ENCODE data around the gene CDH4.

The CDH4 gene

DNA sequence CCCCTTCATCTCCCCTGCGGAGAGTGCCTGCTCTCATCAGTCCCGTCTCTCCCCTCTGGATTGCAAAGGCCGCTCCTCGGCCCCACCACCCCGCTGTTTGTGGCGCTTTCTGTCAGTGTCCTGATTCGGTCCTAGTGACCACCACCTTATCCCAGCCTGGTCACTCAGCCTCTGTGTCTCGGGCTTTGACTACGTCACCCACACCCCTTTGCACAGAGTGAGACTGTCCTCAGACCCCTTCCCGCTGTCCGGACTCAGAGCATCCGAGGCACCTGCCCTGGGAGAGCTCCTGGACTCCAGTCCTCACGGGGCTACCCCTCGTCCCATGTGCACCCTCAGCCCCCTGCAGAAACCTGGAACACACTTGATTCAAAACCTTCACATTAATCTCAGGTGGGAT is 433.4 kb downstream of the CDH4 start:
- no peak overlapping the region for H3K9ac ChIP-seq (ENCODE audit: low read depth, low read length)
- H3K4me1 ChIP-seq (ENCODE audit: control insufficient read depth, insufficient read depth, low read length) = no peaks in the 10 kb centered on the region
- no peaks in the 10 kb centered on the region for H3K9me3 ChIP-seq (ENCODE audit: control insufficient read depth, insufficient read depth, low read length)
- no peak overlapping the region for H3K27ac ChIP-seq (ENCODE audit: low read depth, low read length)
- peaks cover 10% of the 10 kb centered on the region for H3K27me3 ChIP-seq (ENCODE audit: control insufficient read depth, insufficient read depth, low read length)
- H3K36me3 ChIP-seq (ENCODE audit: control insufficient read depth, insufficient read depth, low read length) = no peaks in the 10 kb centered on the region
- H3K4me3 ChIP-seq (ENCODE audit: low read depth, low read length) = no peak overlapping the region

DNA sequence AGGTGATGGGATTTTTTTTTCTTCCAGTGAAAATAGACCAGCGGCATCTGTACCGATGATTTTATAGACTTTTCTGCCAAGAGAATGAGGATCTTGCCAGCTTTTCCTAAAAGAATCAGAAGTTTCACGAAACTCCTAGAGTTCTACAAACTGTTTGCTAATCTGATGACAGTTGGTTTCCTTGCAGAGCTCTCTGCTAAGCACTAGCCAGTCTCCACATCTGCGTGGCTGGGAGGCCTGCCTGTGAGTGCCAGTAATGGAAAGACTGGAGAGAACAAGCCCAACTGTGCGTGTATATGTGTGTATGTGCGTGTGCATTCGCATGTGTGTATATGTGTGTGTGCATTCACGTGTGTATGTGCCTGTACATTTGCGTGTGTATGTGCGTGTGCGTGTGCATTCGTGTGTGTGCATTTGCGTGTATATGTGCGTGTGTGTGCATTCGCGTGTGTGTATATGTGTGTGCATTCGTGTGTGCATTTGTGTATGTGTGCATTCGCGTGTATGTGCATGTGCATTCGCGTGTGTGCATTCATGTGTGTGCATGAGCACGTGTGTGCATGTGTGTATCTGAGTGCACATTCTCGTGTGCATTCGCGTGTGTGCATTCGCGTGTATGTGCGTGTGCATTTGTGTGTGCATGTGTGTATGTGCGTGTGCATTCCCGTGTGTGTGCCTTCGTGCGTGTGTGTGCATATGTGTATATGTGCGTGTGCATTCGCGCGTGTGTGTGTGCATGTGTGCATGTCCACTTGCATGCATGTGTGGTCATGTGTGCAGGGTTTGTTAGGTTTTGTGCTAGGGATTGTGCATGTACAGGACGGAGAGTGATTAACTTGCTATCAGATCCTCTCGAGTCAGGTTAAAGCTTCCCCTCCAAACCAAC is 434.2 kb downstream of the CDH4 start:
- H3K27ac ChIP-seq (ENCODE audit: low read depth, low read length) = no peak overlapping the region
- no peaks in the 10 kb centered on the region for H3K9me3 ChIP-seq (ENCODE audit: control insufficient read depth, insufficient read depth, low read length)
- peaks cover 10% of the 10 kb centered on the region for H3K27me3 ChIP-seq (ENCODE audit: control insufficient read depth, insufficient read depth, low read length)
- no peak overlapping the region for H3K9ac ChIP-seq (ENCODE audit: low read depth, low read length)
- H3K4me3 ChIP-seq (ENCODE audit: low read depth, low read length) = no peak overlapping the region
- no peaks in the 10 kb centered on the region for H3K36me3 ChIP-seq (ENCODE audit: control insufficient read depth, insufficient read depth, low read length)
- no peaks in the 10 kb centered on the region for H3K4me1 ChIP-seq (ENCODE audit: control insufficient read depth, insufficient read depth, low read length)

DNA sequence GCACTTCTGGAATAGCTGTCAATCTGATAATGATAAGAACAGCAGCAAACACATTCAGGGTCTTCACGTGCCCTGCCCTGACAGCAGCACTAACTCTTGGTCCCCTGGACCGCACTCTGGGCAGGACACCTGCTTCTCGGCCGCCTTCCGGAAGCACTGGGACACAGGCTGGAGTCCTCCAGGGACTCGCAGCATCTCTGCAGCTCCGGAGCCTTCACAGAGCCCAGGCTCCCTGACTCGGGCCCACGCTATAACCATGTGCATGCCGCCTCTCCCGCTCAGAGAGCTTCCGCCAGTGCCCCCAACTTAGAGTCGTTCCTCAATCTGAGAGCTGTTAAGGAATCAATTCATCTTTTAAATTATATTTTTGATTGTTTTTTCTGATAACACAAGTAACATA is 436.4 kb downstream of the CDH4 start:
- Histone ChIP-seq H3K4me3 (ENCODE audit: low read depth, low read length) (no peak overlapping the region), H3K36me3 (ENCODE audit: control insufficient read depth, insufficient read depth, low read length) (no peaks in the 10 kb centered on the region), H3K9ac (ENCODE audit: low read depth, low read length) (no peak overlapping the region), H3K4me1 (ENCODE audit: control insufficient read depth, insufficient read depth, low read length) (no peaks in the 10 kb centered on the region), H3K27me3 (ENCODE audit: control insufficient read depth, insufficient read depth, low read length) (0 out of 2 replicates have a peak, but pooled peaks cover 7% of the 10 kb centered on the region), H3K27ac (ENCODE audit: low read depth, low read length) (no peak overlapping the region), H3K9me3 (ENCODE audit: control insufficient read depth, insufficient read depth, low read length) (no peaks in the 10 kb centered on the region)

DNA sequence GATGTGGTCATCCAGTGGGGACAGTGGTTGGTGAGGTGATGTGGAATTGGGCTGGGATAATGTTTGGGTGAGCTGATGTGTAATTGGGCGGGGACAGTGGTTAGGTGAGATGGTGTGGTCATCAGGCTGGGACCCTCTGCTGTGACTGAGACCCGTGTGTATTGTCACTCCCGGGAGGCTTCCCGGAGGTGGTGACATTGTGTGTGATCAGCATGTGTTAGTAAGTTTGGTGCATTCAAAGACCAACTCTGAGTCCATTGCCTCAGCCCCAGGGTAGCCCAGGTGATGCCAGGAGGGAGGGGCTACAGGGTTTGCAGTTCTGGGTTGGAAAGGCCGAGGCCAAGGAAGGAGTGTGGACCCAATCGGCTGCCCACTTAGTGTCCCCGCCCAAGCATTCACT is 438.1 kb downstream of the CDH4 start:
- Histone ChIP-seq H3K9me3 (ENCODE audit: control insufficient read depth, insufficient read depth, low read length) (no peaks in the 10 kb centered on the region), H3K9ac (ENCODE audit: low read depth, low read length) (no peak overlapping the region), H3K27me3 (ENCODE audit: control insufficient read depth, insufficient read depth, low read length) (0 out of 2 replicates have a peak, but pooled peaks cover under 1% of the 10 kb centered on the region), H3K27ac (ENCODE audit: low read depth, low read length) (no peak overlapping the region), H3K36me3 (ENCODE audit: control insufficient read depth, insufficient read depth, low read length) (no peaks in the 10 kb centered on the region), H3K4me1 (ENCODE audit: control insufficient read depth, insufficient read depth, low read length) (no peaks in the 10 kb centered on the region), H3K4me3 (ENCODE audit: low read depth, low read length) (no peak overlapping the region)

DNA sequence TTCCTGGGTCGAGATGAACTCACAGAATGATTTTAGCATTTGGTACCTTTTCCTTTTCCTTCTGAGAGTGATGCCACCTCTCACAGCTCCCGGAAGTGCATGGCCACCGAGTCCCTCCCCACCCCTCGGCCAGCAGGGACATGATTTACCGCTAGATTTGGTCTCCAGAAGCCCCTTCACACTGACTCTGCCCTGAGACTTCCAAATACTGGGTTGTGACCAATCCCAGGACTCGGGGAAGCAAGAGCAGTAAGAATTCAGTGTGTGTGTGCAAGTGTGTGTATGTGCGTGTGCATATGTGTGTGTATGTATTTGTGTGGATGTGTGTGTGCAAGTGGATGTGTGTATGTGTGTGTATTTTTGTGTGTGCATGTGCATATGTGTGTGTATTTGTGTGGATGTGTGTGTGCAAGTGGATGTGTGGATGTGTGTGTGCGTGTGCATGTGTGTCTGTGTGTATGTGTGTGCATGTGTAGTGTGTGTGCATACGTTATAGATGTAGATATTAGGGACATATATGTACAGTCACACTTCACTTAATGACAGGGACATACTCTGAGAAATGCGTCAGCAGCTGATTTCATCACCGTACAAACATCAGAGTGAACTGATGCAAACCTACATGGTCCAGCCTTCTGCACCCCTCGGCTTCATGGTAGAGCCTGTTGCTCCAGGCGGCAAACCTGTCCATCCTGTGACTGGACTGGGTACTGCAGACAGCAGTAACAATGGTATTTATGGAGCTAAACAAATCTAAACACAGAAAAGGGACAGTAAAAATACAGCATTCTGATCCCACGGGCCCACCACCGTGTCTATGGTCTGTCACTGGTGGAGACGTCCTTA is 439.2 kb downstream of the CDH4 start:
- H3K36me3 ChIP-seq (ENCODE audit: control insufficient read depth, insufficient read depth, low read length) = no peaks in the 10 kb centered on the region
- no peaks in the 10 kb centered on the region for H3K4me1 ChIP-seq (ENCODE audit: control insufficient read depth, insufficient read depth, low read length)

GRCh38 chr20:61691978-61692377 is 439.9 kb downstream of the CDH4 start:
- no peaks in the 10 kb centered on the region for H3K27me3 ChIP-seq (ENCODE audit: control insufficient read depth, insufficient read depth, low read length)
- H3K4me3 ChIP-seq (ENCODE audit: low read depth, low read length) = no peak overlapping the region
- H3K27ac ChIP-seq (ENCODE audit: low read depth, low read length) = no peak overlapping the region
- H3K4me1 ChIP-seq (ENCODE audit: control insufficient read depth, insufficient read depth, low read length) = no peaks in the 10 kb centered on the region
- no peaks in the 10 kb centered on the region for H3K9me3 ChIP-seq (ENCODE audit: control insufficient read depth, insufficient read depth, low read length)
- H3K36me3 ChIP-seq (ENCODE audit: control insufficient read depth, insufficient read depth, low read length) = no peaks in the 10 kb centered on the region
- H3K9ac ChIP-seq (ENCODE audit: low read depth, low read length) = no peak overlapping the region

More for the DNA sequence above, 439.2 kb downstream of the CDH4 start:
- no peak overlapping the region for H3K9ac ChIP-seq (ENCODE audit: low read depth, low read length)
- no peak overlapping the region for H3K4me3 ChIP-seq (ENCODE audit: low read depth, low read length)
- no peak overlapping the region for H3K27ac ChIP-seq (ENCODE audit: low read depth, low read length)
- H3K9me3 ChIP-seq (ENCODE audit: control insufficient read depth, insufficient read depth, low read length) = no peaks in the 10 kb centered on the region
- H3K27me3 ChIP-seq (ENCODE audit: control insufficient read depth, insufficient read depth, low read length) = no peaks in the 10 kb centered on the region

DNA sequence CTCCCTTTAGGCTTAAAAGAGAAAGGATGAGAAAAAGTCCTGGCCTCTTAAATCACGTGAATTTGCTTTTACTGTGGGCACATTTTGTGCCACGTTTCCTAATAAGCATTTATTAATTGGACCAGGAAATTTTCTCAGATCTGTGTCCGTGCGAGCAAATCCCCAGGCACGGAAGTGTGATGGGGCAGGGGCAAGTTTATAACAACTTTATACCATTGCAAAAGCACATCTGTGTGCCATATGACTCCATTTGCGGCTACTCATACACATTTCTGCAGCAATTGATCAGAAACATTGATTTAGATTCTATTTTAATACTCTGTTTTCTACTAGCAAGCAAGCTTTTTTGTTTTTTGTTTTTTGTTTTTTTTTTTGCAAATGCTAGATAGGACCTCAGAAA is 440.4 kb downstream of the CDH4 start:
- Histone ChIP-seq H3K27ac (ENCODE audit: low read depth, low read length) (no peak overlapping the region), H3K4me3 (ENCODE audit: low read depth, low read length) (no peak overlapping the region), H3K36me3 (ENCODE audit: control insufficient read depth, insufficient read depth, low read length) (no peaks in the 10 kb centered on the region), H3K9ac (ENCODE audit: low read depth, low read length) (no peak overlapping the region), H3K9me3 (ENCODE audit: control insufficient read depth, insufficient read depth, low read length) (no peaks in the 10 kb centered on the region), H3K27me3 (ENCODE audit: control insufficient read depth, insufficient read depth, low read length) (no peaks in the 10 kb centered on the region), H3K4me1 (ENCODE audit: control insufficient read depth, insufficient read depth, low read length) (no peaks in the 10 kb centered on the region)

GRCh38 chr20:61693055-61693600 is 441.1 kb downstream of the CDH4 start:
- Histone ChIP-seq H3K36me3 (ENCODE audit: control insufficient read depth, insufficient read depth, low read length) (no peaks in the 10 kb centered on the region), H3K4me3 (ENCODE audit: low read depth, low read length) (no peak overlapping the region), H3K27me3 (ENCODE audit: control insufficient read depth, insufficient read depth, low read length) (no peaks in the 10 kb centered on the region), H3K4me1 (ENCODE audit: control insufficient read depth, insufficient read depth, low read length) (no peaks in the 10 kb centered on the region), H3K9me3 (ENCODE audit: control insufficient read depth, insufficient read depth, low read length) (no peaks in the 10 kb centered on the region), H3K9ac (ENCODE audit: low read depth, low read length) (no peak overlapping the region), H3K27ac (ENCODE audit: low read depth, low read length) (no peak overlapping the region)

DNA sequence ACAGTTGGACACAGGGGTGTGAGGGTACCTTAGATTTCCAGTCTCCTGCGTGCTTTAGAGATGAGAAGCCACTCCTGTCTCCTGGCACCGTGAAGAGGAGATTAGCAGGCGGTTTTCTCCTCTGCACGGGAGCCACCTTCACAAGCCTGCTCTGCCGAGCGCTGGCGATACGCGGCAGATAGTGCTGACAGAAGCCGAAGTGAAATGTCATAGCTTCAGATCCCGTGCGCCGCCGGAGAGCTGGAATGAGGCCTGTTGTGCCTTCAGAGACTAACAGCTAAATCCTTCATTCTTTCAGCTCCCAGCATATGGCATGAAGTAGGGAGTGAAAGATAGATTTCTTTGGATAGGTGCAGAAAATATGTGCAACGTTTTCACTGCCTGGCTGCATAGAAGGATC is 442.6 kb downstream of the CDH4 start:
- H3K36me3 ChIP-seq (ENCODE audit: control insufficient read depth, insufficient read depth, low read length) = no peaks in the 10 kb centered on the region
- no peak overlapping the region for H3K9ac ChIP-seq (ENCODE audit: low read depth, low read length)
- no peaks in the 10 kb centered on the region for H3K27me3 ChIP-seq (ENCODE audit: control insufficient read depth, insufficient read depth, low read length)
- no peaks in the 10 kb centered on the region for H3K4me1 ChIP-seq (ENCODE audit: control insufficient read depth, insufficient read depth, low read length)
- no peak overlapping the region for H3K27ac ChIP-seq (ENCODE audit: low read depth, low read length)
- H3K4me3 ChIP-seq (ENCODE audit: low read depth, low read length) = no peak overlapping the region
- H3K9me3 ChIP-seq (ENCODE audit: control insufficient read depth, insufficient read depth, low read length) = no peaks in the 10 kb centered on the region

DNA sequence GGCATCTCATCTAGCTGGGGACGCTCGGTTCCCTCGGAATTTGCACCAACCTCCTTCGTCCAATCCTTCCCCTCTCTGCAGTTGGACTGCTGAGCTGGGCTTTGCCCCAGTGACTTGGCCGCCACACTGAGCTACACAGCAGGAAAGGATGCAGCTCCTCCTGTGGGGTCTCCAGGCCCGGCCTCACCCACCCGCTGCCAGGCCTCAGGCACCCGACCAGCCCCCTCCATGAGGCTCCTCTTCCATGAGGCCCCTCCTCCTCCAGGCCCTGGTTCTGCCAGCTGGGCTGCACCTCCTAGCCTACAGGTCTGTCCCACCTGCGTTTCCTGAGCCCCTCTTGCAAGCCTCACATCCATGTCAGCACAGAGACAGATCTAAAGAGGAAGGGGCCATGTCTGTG is 443.7 kb downstream of the CDH4 start:
- Histone ChIP-seq H3K27ac (ENCODE audit: low read depth, low read length) (no peak overlapping the region), H3K4me3 (ENCODE audit: low read depth, low read length) (no peak overlapping the region), H3K36me3 (ENCODE audit: control insufficient read depth, insufficient read depth, low read length) (no peaks in the 10 kb centered on the region), H3K27me3 (ENCODE audit: control insufficient read depth, insufficient read depth, low read length) (no peaks in the 10 kb centered on the region), H3K9ac (ENCODE audit: low read depth, low read length) (no peak overlapping the region), H3K9me3 (ENCODE audit: control insufficient read depth, insufficient read depth, low read length) (no peaks in the 10 kb centered on the region), H3K4me1 (ENCODE audit: control insufficient read depth, insufficient read depth, low read length) (no peaks in the 10 kb centered on the region)
